K562 (cell line): Measurements from ENCODE around the gene MINDY3. TPM values are rescaled to one million over a fixed set of nuclear protein-coding genes. Genes with fewer than 3 reads are reported as not detected.

Experiments
- ATAC-seq: fragments of 200-7000 bp; cut with Tn5 transposase; 3 replicates; pipeline ENCODE4 v1.9.1; 2020; ENCODE audit warnings: moderate library complexity
- BruUV-seq: library from RNA; stranded (reverse); fragments of 400-500 nt; replicated peaks from 2 replicates; lab custom pipeline; 2021; lab: Mats Ljungman, UMichigan
- CTCF ChIA-PET: fragments of 300-600 bp; formaldehyde crosslinking; extraction: SDS; loops from one replicate; lab custom pipeline; 2021; ENCODE audit warnings: low intra/inter-chr PET ratio; lab: Yijun Ruan, JAX
- POLR2A ChIA-PET: fragments of 300-600, 350-650 bp; sonication (Branson Sonifier 250); formaldehyde crosslinking; extraction: SDS; loops from one replicate; lab custom pipeline; 2021; ENCODE audit warnings: antibody characterized with exemption, inconsistent platforms; lab: Yijun Ruan, JAX
- DNase-seq, 4 experiments: peaks; one replicate each; pipeline versions ENCODE4 v3.0.0 to v3.0.0-alpha.2; 2011 to 2018; ENCODE audit warnings: low spot score in 3 of 4, mixed read lengths in 3 of 4; ENCODE audit errors: extremely low read depth in 1 of 4
- FAIRE-seq: peaks from 2 replicates; lab custom pipeline; 2011; peaks lifted over from hg19 to GRCh38; lab: Jason Lieb, UNC
- H2AFZ ChIP-seq: 2 replicates; pipeline ENCODE4 v1.6.0; 2011; ENCODE audit warnings: low read depth, low read length, control low read depth, inconsistent platforms
- H3K27ac ChIP-seq: fragments of 200-600 bp; 3 replicates; pipeline ENCODE4 v1.8.0; 2011; ENCODE audit warnings: low read depth, mild to moderate bottlenecking, control low read depth, inconsistent platforms, low read length, moderate library complexity, mixed read lengths; ENCODE audit errors: extremely low read depth
- H3K27me3 ChIP-seq, 2 experiments: fragments of 300-600 bp in 1 of 2; 2 replicates in 1 of 2; 3 replicates in 1 of 2; pipeline versions ENCODE4 v1.6.0 to v1.8.0; 2011; ENCODE audit warnings: inconsistent platforms in 2 of 2, low read length in 2 of 2, mild to moderate bottlenecking in 1 of 2, mixed read lengths in 1 of 2, moderate library complexity in 1 of 2; ENCODE audit not compliant: control insufficient read depth in 2 of 2, insufficient read depth in 2 of 2
- H3K36me3 ChIP-seq: fragments of 300-600 bp; 3 replicates; pipeline ENCODE4 v1.8.0; 2011; ENCODE audit warnings: mild to moderate bottlenecking, low read length, inconsistent platforms; ENCODE audit not compliant: control insufficient read depth, insufficient read depth
- H3K4me1 ChIP-seq, 2 experiments: fragments of 200-600 bp in 1 of 2; replicated peaks in 1 of 2; 2 replicates in 1 of 2; 3 replicates in 1 of 2; pipeline versions ENCODE4 v1.5.1 to v1.8.0; 2011; ENCODE audit warnings: inconsistent platforms in 2 of 2, low read length in 2 of 2, mild to moderate bottlenecking in 1 of 2, mixed read lengths in 1 of 2, moderate library complexity in 1 of 2; ENCODE audit not compliant: control insufficient read depth in 2 of 2, insufficient read depth in 2 of 2
- H3K4me2 ChIP-seq: 2 replicates; pipeline ENCODE4 v1.6.1; 2011; ENCODE audit warnings: low read length, control low read depth, inconsistent platforms, mixed read lengths; ENCODE audit not compliant: insufficient read depth
- H3K4me3 ChIP-seq: fragments of 200-600 bp; sonication (generic), shearing (Covaris generic); 2 replicates; pipeline ENCODE4 v1.5.1; 2016; ENCODE audit warnings: control low read depth, inconsistent platforms
- H3K79me2 ChIP-seq: fragments of 200-600 bp; 3 replicates; pipeline ENCODE4 v1.8.0; 2011; ENCODE audit warnings: low read length, inconsistent platforms; ENCODE audit not compliant: control insufficient read depth, insufficient read depth
- H3K9ac ChIP-seq, 2 experiments: 2 replicates each; pipeline versions ENCODE4 v1.6.0 to v1.6.1; 2011; ENCODE audit warnings: low read depth in 2 of 2, low read length in 2 of 2, control low read depth in 1 of 2, inconsistent platforms in 1 of 2, mild to moderate bottlenecking in 1 of 2, mixed read lengths in 1 of 2; ENCODE audit not compliant: insufficient read depth in 1 of 2
- H3K9me1 ChIP-seq: one replicate; pipeline ENCODE4 v1.6.0; 2011; ENCODE audit warnings: inconsistent platforms, mild to moderate bottlenecking, low read length, moderate library complexity; ENCODE audit not compliant: control insufficient read depth, insufficient read depth
- H3K9me3 ChIP-seq: replicated peaks from 2 replicates; pipeline ENCODE4 v1.5.1; 2011; ENCODE audit warnings: low read depth, low read length, inconsistent platforms; ENCODE audit not compliant: control insufficient read depth, insufficient read depth
- H4K20me1 ChIP-seq: replicated peaks from 2 replicates; pipeline ENCODE4 v1.6.1; 2011; ENCODE audit warnings: low read length, inconsistent platforms, mixed read lengths; ENCODE audit not compliant: control insufficient read depth, insufficient read depth
- RBM25 ChIP-seq: fragments of 200-400 bp; formaldehyde crosslinking; IDR thresholded peaks from 2 replicates; pipeline ENCODE4 v1.6.1; 2018; ENCODE audit warnings: low read length, low read depth, moderate library complexity; ENCODE audit not compliant: severe bottlenecking
- SRSF7 ChIP-seq: fragments of 200-400 bp; formaldehyde crosslinking; optimal IDR thresholded peaks from 2 replicates; pipeline ENCODE3; 2017; ENCODE audit warnings: mild to moderate bottlenecking, low read depth, low read length
- ZBTB43 ChIP-seq: sonication (generic); formaldehyde crosslinking; IDR thresholded peaks from 2 replicates; pipeline ENCODE4 v1.8.0; 2023; ENCODE audit warnings: mild to moderate bottlenecking, missing genetic modification reagents
- ZNF280B ChIP-seq: fragments of 250-450 bp; sonication (Bioruptor Pico); IDR thresholded peaks from 2 replicates; pipeline ENCODE4 v1.5.1; 2021; ENCODE audit warnings: mild to moderate bottlenecking
- WGBS: fragments of 100-300 bp; shearing (Covaris generic); methylation state at CpG from one replicate; pipeline ENCODE4 v1.1.6; 2016; ENCODE audit warnings: low coverage, mixed read lengths; ENCODE audit not compliant: insufficient coverage; ENCODE audit errors: missing lambda C conversion rate; 5-methylcytosine and 5-hydroxymethylcytosine counted together
- in situ Hi-C: fragments of 300-500 bp; cut with MboI; formaldehyde crosslinking; loops from 4 replicates; pipeline ENCODE4 v1.15.0; 2018; ENCODE audit warnings: inconsistent platforms, mixed read lengths
- intact Hi-C: fragments of 100-400 bp; cut with micrococcal nuclease; formaldehyde crosslinking; loops from 2 replicates; pipeline ENCODE4 v1.14.2; 2022
- polyA plus RNA-seq, 8 experiments: library from polyadenylated mRNA; depleted of rRNA in 4 of 8; stranded (reverse) in 5 of 8; unstranded in 3 of 8; fragments of >200 nt; fragmentation: Nextera tagmentation in 2 of 8; fragmentation: Illumina TruSeq in 1 of 8; extraction: Ambion mirVana in 2 of 8; extraction: Trizol in 1 of 8; gene quantifications; 2 replicates each; pipeline versions ENCODE4 v1.2.1 to v1.2.3, GENCODE V29; 2011 to 2014; ENCODE audit warnings: inconsistent platforms in 1 of 8, missing spikeins in 1 of 8
- total RNA-seq, 7 experiments: library from RNA; depleted of rRNA in 6 of 7; stranded (reverse); fragments of >200 nt in 6 of 7; fragmentation: Illumina TruSeq in 2 of 7; extraction: Trizol in 2 of 7; gene quantifications; 2 replicates each; pipeline versions ENCODE4 v1.2.1 to v1.2.3, GENCODE V29; 2011 to 2021; ENCODE audit warnings: low replicate concordance in 1 of 7

The MINDY3 gene
- total and polyA plus RNA-seq, 9 of the 15 experiments (the other 6 are each of a cell fraction or from before 2014, with no cell fraction given), result 14.0 to 35.9 (median 23.6) TPM

- no peak overlapping the region for H3K4me2 ChIP-seq
- H3K36me3 ChIP-seq, result peaks cover 64% of the 10 kb centered on the region
- DNase-seq, result no peak
- no peaks in the 10 kb centered on the region for H4K20me1 ChIP-seq
- ATAC-seq, result no peak
- H3K4me3 ChIP-seq, result no peak overlapping the region
- no peak overlapping the region for H3K27ac ChIP-seq
- no peak overlapping the region for H3K9ac ChIP-seq
- H3K79me2 ChIP-seq, result no peaks in the 10 kb centered on the region
- no TSS peak for BruUV-seq
- H3K4me1 ChIP-seq, result no peaks in the 10 kb centered on the region
- TF ChIP-seq SRSF7 (no peak), ZNF280B (CRISPR knock-in tag) (no peak)
- in situ Hi-C loops, result no loop called here
- WGBS, result 96% methylated on average over 5 of the region's 5 CpGs
- intact Hi-C loops, result no loop called here
- H2AFZ ChIP-seq, result no peak overlapping the region
- H3K9me3 ChIP-seq, result no peaks in the 10 kb centered on the region
- H3K27me3 ChIP-seq, result no peaks in the 10 kb centered on the region
- FAIRE-seq, result no peak
- no peaks in the 10 kb centered on the region for H3K9me1 ChIP-seq
- ChIA-PET CTCF (no interaction called here), POLR2A (interaction anchor here (1.1 kb wide), 2 partner anchors 8 to 15 kb away, joined by 3 to 6 read pairs; no protein-coding TSS in a partner anchor)
Measured at GRCh38 chr10:15787426-15787825, 72.9 kb downstream of the MINDY3 start.

- Histone ChIP-seq H3K4me3 (no peak overlapping the region), H3K27ac (no peak overlapping the region), H3K36me3 (peaks cover 69% of the 10 kb centered on the region), H3K4me2 (no peak overlapping the region), H3K79me2 (no peaks in the 10 kb centered on the region), H3K9me1 (no peaks in the 10 kb centered on the region), H3K27me3 (no peaks in the 10 kb centered on the region), H3K9ac (no peak overlapping the region), H2AFZ (no peak overlapping the region), H3K4me1 (no peaks in the 10 kb centered on the region), H3K9me3 (no peaks in the 10 kb centered on the region), H4K20me1 (no peaks in the 10 kb centered on the region)
- FAIRE-seq (no peak), DNase-seq (no peak), ATAC-seq (no peak)
- intact Hi-C loops (no loop called here), in situ Hi-C loops (no loop called here)
- CTCF ChIA-PET, result no interaction called here
- POLR2A ChIA-PET, result interaction anchor here (0.6 kb wide), 1 partner anchor 60 kb away, joined by 4 read pairs; no protein-coding TSS in a partner anchor
- BruUV-seq, result no TSS peak
- 94% methylated on average over 8 of the region's 8 CpGs for WGBS
- TF ChIP-seq RBM25 (no peak), ZBTB43 (CRISPR knock-in tag) (no peak)
Measured at GRCh38 chr10:15784662-15785300, 75.5 kb downstream of the MINDY3 start.
